ENCODE results near the gene GEMIN8.

GEMIN8 gene

GRCh38 chrX:14029425-14030173, at the start of gene GEMIN8:
Gene GEMIN8 (minus strand): TSS chrX:14029892. CDS start chrX:14021478, 8,414 bp downstream.
- H3K27ac ChIP-seq (ENCODE audit: extremely low read depth, low read depth, low read length): peak within 1 kb of the TSS; percentile 91
- H3K4me3 ChIP-seq (ENCODE audit: low read depth, low read length): peak within 1 kb of the TSS; percentile 51
- POLR2A ChIA-PET: interaction anchor here (0.6 to 3.2 kb wide), 9 partner anchors 14 to 855 kb away, joined by 3 to 14 read pairs (median 4); partner anchors contain the start of genes OFD1 and TRAPPC2
- CTCF ChIA-PET: interaction anchor here (0.5 to 2.7 kb wide), 7 partner anchors 95 to 1258 kb away, joined by 3 to 16 read pairs (median 5); no protein-coding TSS in a partner anchor
- no peaks in the 10 kb centered on the region for H3K36me3 ChIP-seq (ENCODE audit: control insufficient read depth in 2 of 2, insufficient read depth in 1 of 2, low read length in 2 of 2)
- H3K9me3 ChIP-seq (ENCODE audit: control insufficient read depth, insufficient read depth, low read depth, low read length): no peaks in the 10 kb centered on the region
- peaks cover 17% of the 10 kb centered on the region for H3K4me1 ChIP-seq (ENCODE audit: control insufficient read depth, insufficient read depth, low read length)
- peak; percentile 99 for TF ChIP-seq ZBTB26 (tag by site-specific recombination; optimal IDR thresholded peaks at IDR 0.05)
- TF ChIP-seq ZNF2 (tag by site-specific recombination; IDR thresholded peaks at IDR 0.05): peak; percentile 50
- TF ChIP-seq HOXA7 (CRISPR knock-in tag; IDR thresholded peaks at IDR 0.05; ENCODE audit: borderline replicate concordance): no peak
- no peak for TF ChIP-seq ZNF280C (tag by site-specific recombination; IDR thresholded peaks at IDR 0.05)
- peak; percentile 65 for TF ChIP-seq ZBTB8A (tag by site-specific recombination; IDR thresholded peaks at IDR 0.05)
- TF ChIP-seq ZIC2 (tag by site-specific recombination; IDR thresholded peaks at IDR 0.05): peak; percentile 98
- no peak for TF ChIP-seq ZNF133 (tag by site-specific recombination; IDR thresholded peaks at IDR 0.05)
- TF ChIP-seq ZEB2 (tag by site-specific recombination; IDR thresholded peaks at IDR 0.05): peak; percentile 75; the same call in 1 of the 2 replicates
- no peak for TF ChIP-seq ZFP3 (tag by site-specific recombination; IDR thresholded peaks at IDR 0.05; ENCODE audit: low read depth)
- TF ChIP-seq ZNF114 (tag by site-specific recombination; IDR thresholded peaks at IDR 0.05): no peak
- TF ChIP-seq ZNF211 (tag by site-specific recombination; IDR thresholded peaks at IDR 0.05; ENCODE audit: low read depth): no peak
- peak; percentile 91 for TF ChIP-seq EGR2 (tag by site-specific recombination; IDR thresholded peaks at IDR 0.05; ENCODE audit: low read depth)
- TF ChIP-seq ZNF157 (tag by site-specific recombination; IDR thresholded peaks at IDR 0.05): no peak
- TF ChIP-seq ZBTB11 (tag by site-specific recombination; conservative IDR thresholded peaks at IDR 0.05; ENCODE audit: low read depth): peak; percentile 96
- no peak for TF ChIP-seq ZNF19 (tag by site-specific recombination; IDR thresholded peaks at IDR 0.05; ENCODE audit: low read depth)
- peak; percentile 64; the same call in 1 of the 2 replicates for TF ChIP-seq ZNF580 (tag by site-specific recombination; IDR thresholded peaks at IDR 0.05)
- TF ChIP-seq ZFP41 (tag by site-specific recombination; IDR thresholded peaks at IDR 0.05; ENCODE audit: borderline replicate concordance): no peak
- 0 out of 2 replicates have a peak, but pooled peaks have one; percentile 35 for TF ChIP-seq ZBTB48 (tag by site-specific recombination; IDR thresholded peaks at IDR 0.05)
- TF ChIP-seq PRDM10 (tag by site-specific recombination; IDR thresholded peaks at IDR 0.05): no peak
- TF ChIP-seq GLIS2 (tag by site-specific recombination; IDR thresholded peaks at IDR 0.05): peak; percentile 100
- TF ChIP-seq ZNF549 (tag by site-specific recombination; IDR thresholded peaks at IDR 0.05): no peak
- no peak for TF ChIP-seq ZBTB44 (tag by site-specific recombination; IDR thresholded peaks at IDR 0.05)
- no peak for TF ChIP-seq TRIM28 (IDR thresholded peaks at IDR 0.05; ENCODE audit: borderline replicate concordance, low read length)
- no peak for TF ChIP-seq ZNF138 (tag by site-specific recombination; IDR thresholded peaks at IDR 0.05; ENCODE audit: borderline replicate concordance)
